Fibroblast of skin of scalp (primary cell): ENCODE results near the gene SLC38A10.

Experiments used
- DNase-seq: peaks from one replicate; pipeline ENCODE4 v3.0.0-alpha.2; 2013

Gene SLC38A10

GRCh38 chr17:81200695-81201580, 94.2 kb downstream of the SLC38A10 start:
- DNase-seq = peak; percentile 59

GRCh38 chr17:81200201-81200600, 94.9 kb downstream of the SLC38A10 start:
- DNase-seq = no peak

GRCh38 chr17:81199482-81199830, 95.7 kb downstream of the SLC38A10 start:
- DNase-seq = no peak

DNA sequence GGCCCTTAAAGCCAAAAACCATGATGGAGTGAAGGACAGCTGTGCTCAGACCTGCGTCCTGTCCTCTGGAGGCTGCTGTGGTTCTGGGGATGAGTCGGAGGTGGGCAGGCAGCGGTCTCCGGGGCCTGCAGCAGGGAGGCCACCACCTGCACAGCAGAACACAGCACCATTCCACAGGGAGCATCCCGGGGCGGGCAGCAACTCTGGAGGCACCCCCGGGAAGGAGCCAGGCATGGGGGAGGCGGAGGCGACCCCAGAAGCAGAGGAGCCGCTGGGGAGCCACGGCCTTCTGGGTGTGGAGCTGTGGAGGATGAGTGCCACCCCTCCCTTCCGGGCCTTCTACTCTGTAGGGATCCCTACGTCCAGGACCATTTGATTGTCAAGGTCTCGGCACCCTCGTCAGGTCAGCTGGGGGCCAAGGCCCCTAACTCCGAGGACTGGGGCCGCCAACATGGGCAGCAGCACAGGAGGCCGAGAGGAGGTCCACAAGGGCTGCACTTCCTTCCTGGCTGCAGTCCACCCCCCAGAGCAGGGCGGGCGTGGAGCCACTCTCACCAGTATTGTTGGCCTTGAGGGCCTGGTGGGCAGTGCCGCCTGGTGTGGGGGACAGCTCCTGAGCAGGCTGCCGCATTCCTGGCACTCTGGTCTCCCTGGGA, 96.2 kb downstream of the SLC38A10 start:
- DNase-seq = no peak

DNA sequence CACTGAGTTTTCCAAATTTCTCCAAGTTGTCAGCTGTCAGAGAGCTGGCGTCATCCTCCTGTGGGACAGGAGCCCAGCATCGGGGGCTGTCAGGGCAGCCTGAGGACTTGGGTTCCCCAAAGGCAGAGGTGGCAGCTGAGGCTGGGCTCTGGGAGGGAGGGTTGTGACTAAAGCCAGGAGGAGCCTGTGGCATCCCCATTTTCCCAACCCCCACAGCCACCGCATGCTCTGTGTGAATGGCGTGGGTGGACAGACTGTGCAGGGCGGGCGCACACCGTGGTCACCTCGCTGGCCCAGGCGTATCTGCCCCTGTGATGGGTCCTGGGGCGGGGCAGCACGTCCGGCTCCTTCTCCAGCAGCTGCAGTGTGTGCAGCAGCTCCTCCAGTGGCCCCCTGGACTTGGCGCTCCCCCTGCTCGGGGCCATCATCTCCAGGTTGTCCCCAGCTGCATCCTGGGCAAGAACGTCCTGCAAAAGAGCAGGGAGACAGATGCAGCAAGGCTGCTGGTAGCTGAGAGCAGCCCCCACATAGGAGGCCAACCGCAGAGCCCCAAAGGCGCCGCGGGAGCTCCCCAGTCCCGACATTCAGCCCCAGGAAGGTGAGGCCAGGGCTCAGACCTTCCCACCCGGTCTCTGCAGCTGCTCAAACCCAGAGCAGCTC, 97.1 kb downstream of the SLC38A10 start:
- no peak for DNase-seq

DNA sequence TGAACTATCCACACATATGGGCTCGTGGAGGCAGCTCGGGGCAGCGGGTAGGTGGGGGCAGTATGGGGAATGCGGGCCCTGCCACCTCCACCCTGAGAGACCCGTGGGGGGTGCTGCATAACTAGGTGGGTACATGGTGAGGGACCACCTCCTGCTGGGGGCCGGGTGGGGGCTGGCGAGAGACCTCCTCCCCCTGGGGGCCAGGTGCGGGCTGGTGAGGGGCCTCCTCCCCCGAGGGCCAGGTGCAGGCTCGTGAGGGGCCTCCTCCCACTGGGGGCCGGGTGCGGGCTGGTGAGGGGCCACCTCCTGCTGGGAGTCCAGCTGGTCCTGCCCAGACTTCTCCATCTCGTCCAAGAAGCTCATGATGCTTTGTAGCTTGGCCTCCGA, 97.7 kb downstream of the SLC38A10 start:
- no peak for DNase-seq

DNA sequence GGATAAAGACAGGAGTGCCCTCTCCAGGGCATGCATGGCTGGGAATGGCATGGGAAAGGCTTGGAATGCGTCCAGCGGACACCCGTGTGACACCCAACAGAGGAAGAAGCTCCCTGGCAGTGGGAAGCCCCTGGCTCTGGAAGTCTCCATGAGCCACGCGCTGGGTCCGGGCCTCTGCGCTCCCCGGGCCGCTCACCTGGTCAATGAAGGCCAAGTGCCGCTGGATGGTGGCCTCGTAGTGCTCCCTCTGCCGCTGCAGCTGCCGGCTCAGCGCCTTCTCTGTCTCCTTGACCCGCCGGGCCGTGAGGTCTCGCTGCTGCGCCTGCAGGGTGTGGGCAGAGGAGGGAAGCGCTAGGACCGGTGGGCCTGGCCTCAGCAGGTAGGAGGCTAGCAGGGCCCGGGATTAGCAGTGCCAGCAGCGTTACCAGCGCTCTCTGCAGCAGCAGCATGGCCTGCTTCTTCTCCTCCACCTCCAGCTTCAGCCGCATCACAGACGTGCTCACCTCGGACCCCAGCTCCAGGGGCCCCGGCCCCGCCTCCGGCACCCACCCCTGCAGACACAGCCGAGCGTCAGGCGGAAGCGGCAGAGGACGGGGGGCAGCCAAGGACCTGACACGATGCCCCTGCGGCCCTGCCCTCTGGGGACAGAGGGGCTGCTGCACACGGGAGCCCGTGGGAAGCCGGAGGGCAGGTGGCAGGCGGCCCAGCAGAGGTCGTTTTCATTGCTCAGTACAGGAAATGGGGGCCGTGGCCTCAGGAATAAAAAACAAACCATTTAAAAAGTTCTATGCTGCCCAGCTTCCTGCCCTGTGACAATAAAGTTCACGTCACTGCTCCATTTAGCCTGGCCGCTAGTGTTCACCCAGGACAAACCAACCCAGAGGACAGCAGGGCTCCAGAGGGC, 98.3 kb downstream of the SLC38A10 start:
- DNase-seq = no peak

GRCh38 chr17:81195941-81196495, 99.1 kb downstream of the SLC38A10 start:
- no peak for DNase-seq
